Loucy (cell line): ENCODE measurements around the gene ICE1.

ENCODE experiments used
- EZH2phosphoT487 ChIP-seq: fragments of 200-600 bp; IDR thresholded peaks from 2 replicates; pipeline ENCODE4 v1.6.1; 2018; ENCODE audit warnings: antibody characterized with exemption, mild to moderate bottlenecking, moderate library complexity, borderline replicate concordance
- TF ChIP-seq, protein P1 (sequence below): fragments of 200-600 bp; sonication (generic); conservative IDR thresholded peaks from 2 replicates; pipeline ENCODE4 v1.5.1; 2014; ENCODE audit warnings: mild to moderate bottlenecking, antibody characterized with exemption, low read length

DNA sequence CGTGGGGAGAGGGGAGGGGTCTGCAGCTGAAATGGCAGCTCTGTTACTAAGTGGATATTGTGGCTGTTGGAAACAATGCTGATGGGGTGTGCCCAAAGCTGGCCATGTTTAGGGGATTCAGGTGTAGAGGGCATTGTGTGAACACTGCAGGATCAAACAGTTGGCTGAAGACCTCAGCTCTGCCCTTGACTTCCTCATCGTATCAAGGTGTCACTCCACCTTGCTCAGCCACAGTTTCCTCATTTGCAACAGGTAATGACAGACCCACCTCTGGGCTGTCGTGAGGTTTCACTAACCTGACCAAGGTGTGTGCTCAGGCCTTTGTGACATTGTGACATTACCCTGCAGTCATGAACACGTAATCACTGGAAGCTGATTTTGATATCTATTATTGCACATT lies 111.9 kb downstream of the ICE1 start:
- TF ChIP-seq, protein P1, sequence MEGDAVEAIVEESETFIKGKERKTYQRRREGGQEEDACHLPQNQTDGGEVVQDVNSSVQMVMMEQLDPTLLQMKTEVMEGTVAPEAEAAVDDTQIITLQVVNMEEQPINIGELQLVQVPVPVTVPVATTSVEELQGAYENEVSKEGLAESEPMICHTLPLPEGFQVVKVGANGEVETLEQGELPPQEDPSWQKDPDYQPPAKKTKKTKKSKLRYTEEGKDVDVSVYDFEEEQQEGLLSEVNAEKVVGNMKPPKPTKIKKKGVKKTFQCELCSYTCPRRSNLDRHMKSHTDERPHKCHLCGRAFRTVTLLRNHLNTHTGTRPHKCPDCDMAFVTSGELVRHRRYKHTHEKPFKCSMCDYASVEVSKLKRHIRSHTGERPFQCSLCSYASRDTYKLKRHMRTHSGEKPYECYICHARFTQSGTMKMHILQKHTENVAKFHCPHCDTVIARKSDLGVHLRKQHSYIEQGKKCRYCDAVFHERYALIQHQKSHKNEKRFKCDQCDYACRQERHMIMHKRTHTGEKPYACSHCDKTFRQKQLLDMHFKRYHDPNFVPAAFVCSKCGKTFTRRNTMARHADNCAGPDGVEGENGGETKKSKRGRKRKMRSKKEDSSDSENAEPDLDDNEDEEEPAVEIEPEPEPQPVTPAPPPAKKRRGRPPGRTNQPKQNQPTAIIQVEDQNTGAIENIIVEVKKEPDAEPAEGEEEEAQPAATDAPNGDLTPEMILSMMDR: no peak
- TF ChIP-seq EZH2phosphoT487: no peak
